Heart left ventricle (tissue), 16 donors: ENCODE measurements around the gene PLOD2. TPM values are rescaled to one million over a fixed set of nuclear protein-coding genes. Genes with fewer than 3 reads are reported as not detected.

Source experiments
- ATAC-seq, 4 donors: fragments of 200-7000 bp; cut with Tn5 transposase; one replicate each; pipeline ENCODE4 v1.9.1; 2020 to 2022; ENCODE audit warnings: moderate library complexity in 4 of 4, mild to moderate bottlenecking in 3 of 4, moderate number of reproducible peaks in 1 of 4
- DNase-seq, 5 donors: peaks; one replicate each; pipeline ENCODE4 v3.0.0-alpha.2; 2020
- H3K27ac ChIP-seq, 12 donors: fragments of 200-600 bp; sonication (generic) in 4 of 12; one replicate each; pipeline versions ENCODE4 v1.5.0 to v1.8.0; 2016 to 2022; ENCODE audit warnings: mild to moderate bottlenecking in 2 of 12
- H3K27me3 ChIP-seq, 9 donors: fragments of 200-600 bp; sonication (generic) in 2 of 9; one replicate each; pipeline versions ENCODE4 v1.5.1 to v1.8.0; 2016 to 2022; ENCODE audit warnings: mild to moderate bottlenecking in 3 of 9
- H3K36me3 ChIP-seq, 9 donors: fragments of 200-600 bp; sonication (generic) in 2 of 9; one replicate each; pipeline versions ENCODE4 v1.5.0 to v1.8.0; 2018 to 2022; ENCODE audit warnings: mild to moderate bottlenecking in 2 of 9
- H3K4me1 ChIP-seq, 12 donors: fragments of 200-600 bp; sonication (generic) in 4 of 12; one replicate each; pipeline versions ENCODE4 v1.5.0 to v1.8.0; 2016 to 2022; ENCODE audit warnings: mild to moderate bottlenecking in 3 of 12
- H3K4me3 ChIP-seq, 12 donors: fragments of 200-600 bp; sonication (generic) in 4 of 12; one replicate each; pipeline versions ENCODE4 v1.5.0 to v1.8.0; 2017 to 2022; ENCODE audit warnings: mild to moderate bottlenecking in 9 of 12, moderate library complexity in 4 of 12
- H3K9me3 ChIP-seq, 12 donors: fragments of 200-600 bp; sonication (generic) in 4 of 12; one replicate each; pipeline versions ENCODE4 v1.5.0 to v1.8.0; 2016 to 2022; ENCODE audit warnings: mild to moderate bottlenecking in 1 of 12
- POLR2A ChIP-seq, 2 donors: fragments of 450-650 bp; IDR thresholded peaks; one replicate each; pipeline ENCODE4 v1.6.1; 2017; ENCODE audit warnings: antibody characterized with exemption in 2 of 2, mild to moderate bottlenecking in 2 of 2, moderate library complexity in 2 of 2
- WGBS, 4 donors: extraction: QIAGEN DNeasy Blood & Tissue Kit in 2 of 4; methylation state at CpG; one replicate each; pipeline versions ENCODE4 v1.1.5 to v1.1.7; 2013 to 2018; 5-methylcytosine and 5-hydroxymethylcytosine counted together
- intact Hi-C, 10 donors: fragments of 100-400 bp; cut with DNase I; formaldehyde crosslinking; loops; one replicate each; pipeline versions ENCODE4 v1.11.1 to v1.14.2; 2022
- polyA plus RNA-seq, 2 donors: library from polyadenylated mRNA; stranded (reverse); fragments of 200-250 nt; gene quantifications; one replicate each; pipeline ENCODE4 v1.2.3, GENCODE V29; 2013
- total RNA-seq, 9 donors: library from RNA; depleted of rRNA in 2 of 9; stranded (reverse); fragments of >200 nt in 2 of 9; fragmentation: NEBNext Ultra II Directional in 3 of 9; extraction: Animal tissue kit (Norgen Biotek cat#: 25700) in 3 of 9; gene quantifications; one replicate each; pipeline versions ENCODE4 v1.1.0 to v1.2.4, GENCODE V29; 2016 to 2023
- TF ChIP-seq, protein P1 (sequence below), 12 donors: fragments of 200-600 bp; sonication (generic) in 4 of 12; IDR thresholded peaks; one replicate each; pipeline versions ENCODE4 v1.5.0 to v1.8.0; 2018 to 2022; ENCODE audit warnings: antibody characterized with exemption in 12 of 12, mild to moderate bottlenecking in 5 of 12
- donor health status: ischemic (EF 13 %, LVEDD 7.1; RV severe dilation, severe dysfunction).
- donor health status: healthy with polysubstance abuse.
- donor health status: DM: no; HTN: yes; CAD: no.
- donor health status: DM: no; HTN: no; CAD: no.
- donor health status: ischemic (EF 25% LVEDD 6.9; RV normal size, moderate dysfunction).
- donor health status: ischemic (EF 25% LVEDD 5.7; RV mildly dilated, moderate dysfunction).
- donor health status: healthy.
- donor health status: DM: yes; HTN: yes; CAD: no.
- donor health status: ischemic (EF 35%, LVEDD 5.7; RV mildly dilated, moderate dysfunction).
- donor health status: nonischemic (EF 11% LVEDD 7.7; RV severe dilation, severe dysfunction).
- donor health status: DM: yes; HTN: yes; CAD: no.
- donor health status: PGD.
- donor health status: ischemic (EF 29% LVEDD 5.4; RV normal size, mild dysfunction).
- donor health status: nonischemic (EF 23%, LVEDD 6.1; RV moderate dilation, normal function).

PLOD2 gene
- total and polyA plus RNA-seq, 11 donors = 6.8 to 33.0 (median 17.9) TPM

DNA sequence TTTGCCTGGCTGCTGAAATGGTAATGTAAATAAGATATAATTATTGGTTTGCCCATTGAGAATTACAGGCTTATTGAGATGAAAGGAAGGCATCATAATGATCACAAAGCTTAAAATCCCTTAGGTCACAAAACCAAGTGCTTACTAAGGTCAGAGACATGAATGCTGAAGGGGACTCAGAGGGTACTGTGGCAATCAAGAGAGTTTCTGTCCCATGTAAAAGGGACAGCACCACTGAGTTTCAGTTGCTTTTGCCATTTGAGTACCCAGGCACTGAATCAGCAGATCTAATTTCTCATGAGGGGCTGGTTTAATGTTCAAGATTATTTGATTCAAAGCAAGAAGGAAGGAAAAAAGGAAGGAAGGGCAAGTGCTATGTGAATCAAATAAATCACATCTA, 127.0 kb downstream of the PLOD2 start:
- H3K4me3 ChIP-seq = no peak overlapping the region
- H3K9me3 ChIP-seq = peaks cover 0 to 16% (median 0%) of the 10 kb centered on the region in 12 donors
- intact Hi-C loops = no loop called here
- H3K36me3 ChIP-seq = no peaks in the 10 kb centered on the region
- no peak for DNase-seq
- no peak for ATAC-seq
- TF ChIP-seq POLR2A (IDR thresholded peaks at IDR 0.05) = no peak
- TF ChIP-seq, protein P1, sequence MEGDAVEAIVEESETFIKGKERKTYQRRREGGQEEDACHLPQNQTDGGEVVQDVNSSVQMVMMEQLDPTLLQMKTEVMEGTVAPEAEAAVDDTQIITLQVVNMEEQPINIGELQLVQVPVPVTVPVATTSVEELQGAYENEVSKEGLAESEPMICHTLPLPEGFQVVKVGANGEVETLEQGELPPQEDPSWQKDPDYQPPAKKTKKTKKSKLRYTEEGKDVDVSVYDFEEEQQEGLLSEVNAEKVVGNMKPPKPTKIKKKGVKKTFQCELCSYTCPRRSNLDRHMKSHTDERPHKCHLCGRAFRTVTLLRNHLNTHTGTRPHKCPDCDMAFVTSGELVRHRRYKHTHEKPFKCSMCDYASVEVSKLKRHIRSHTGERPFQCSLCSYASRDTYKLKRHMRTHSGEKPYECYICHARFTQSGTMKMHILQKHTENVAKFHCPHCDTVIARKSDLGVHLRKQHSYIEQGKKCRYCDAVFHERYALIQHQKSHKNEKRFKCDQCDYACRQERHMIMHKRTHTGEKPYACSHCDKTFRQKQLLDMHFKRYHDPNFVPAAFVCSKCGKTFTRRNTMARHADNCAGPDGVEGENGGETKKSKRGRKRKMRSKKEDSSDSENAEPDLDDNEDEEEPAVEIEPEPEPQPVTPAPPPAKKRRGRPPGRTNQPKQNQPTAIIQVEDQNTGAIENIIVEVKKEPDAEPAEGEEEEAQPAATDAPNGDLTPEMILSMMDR (IDR thresholded peaks at IDR 0.05) = no peak
- no peaks in the 10 kb centered on the region for H3K27me3 ChIP-seq
- no peak overlapping the region for H3K27ac ChIP-seq
- H3K4me1 ChIP-seq = no peaks in the 10 kb centered on the region

DNA sequence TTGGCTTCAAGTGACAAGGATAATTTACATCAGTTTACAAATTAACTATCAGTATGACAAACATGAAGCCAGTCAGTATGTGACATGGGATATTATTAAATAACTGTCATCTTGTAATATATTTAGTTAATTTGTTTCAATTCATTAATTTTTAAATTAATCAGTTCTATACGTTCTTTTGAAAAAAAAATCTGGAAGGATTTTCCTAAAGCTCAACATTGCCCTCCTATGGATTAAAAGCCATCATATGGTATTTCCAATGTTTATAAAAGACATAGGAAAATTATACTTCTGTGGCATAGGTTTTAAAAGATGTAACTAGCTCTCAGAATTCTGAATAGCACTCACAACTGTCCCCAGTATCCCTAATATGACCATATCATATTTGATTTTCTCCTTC, 134.4 kb downstream of the PLOD2 start:
- no peak for DNase-seq
- intact Hi-C loops = no loop called here
- no peaks in the 10 kb centered on the region for H3K27me3 ChIP-seq
- H3K9me3 ChIP-seq = peaks cover 0 to 16% (median 0%) of the 10 kb centered on the region in 12 donors
- no peak overlapping the region for H3K4me3 ChIP-seq
- no peak for ATAC-seq
- H3K36me3 ChIP-seq = no peaks in the 10 kb centered on the region
- H3K27ac ChIP-seq = no peak overlapping the region
- 42 to 52% (median 44%) methylated on average over 1 of the region's 1 CpG for WGBS, 4 donors
- H3K4me1 ChIP-seq = no peaks in the 10 kb centered on the region
- TF ChIP-seq, protein P1 (IDR thresholded peaks at IDR 0.05) = no peak
- no peak for TF ChIP-seq POLR2A (IDR thresholded peaks at IDR 0.05)

DNA sequence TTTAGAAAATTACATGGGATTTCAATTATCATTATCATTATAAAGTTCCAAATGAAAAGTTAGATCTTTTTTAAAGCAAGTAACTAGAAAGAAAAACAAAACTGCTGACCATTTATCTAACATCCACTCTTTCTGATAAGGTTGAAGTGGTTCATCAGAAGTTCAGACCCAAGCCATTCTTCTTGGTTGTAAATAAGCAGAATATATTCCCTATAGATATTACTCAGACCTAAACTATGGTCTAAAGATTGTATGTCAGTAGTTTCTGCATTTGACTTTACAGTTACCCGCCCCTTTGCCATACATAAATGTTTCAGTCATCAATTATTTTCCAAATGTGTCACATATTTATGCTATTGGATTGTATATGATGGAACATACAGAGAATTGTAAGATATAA, 136.7 kb downstream of the PLOD2 start:
- no peak for ATAC-seq
- no peak for DNase-seq
- Histone ChIP-seq H3K9me3 (peaks cover 0 to 4% (median 0%) of the 10 kb centered on the region in 12 donors), H3K36me3 (no peaks in the 10 kb centered on the region), H3K4me3 (no peak overlapping the region), H3K4me1 (no peaks in the 10 kb centered on the region), H3K27me3 (no peaks in the 10 kb centered on the region), H3K27ac (no peak overlapping the region)
- intact Hi-C loops = no loop called here
- WGBS, 4 donors = 76 to 83% (median 81%) methylated on average over 1 of the region's 1 CpG
- TF ChIP-seq POLR2A (IDR thresholded peaks at IDR 0.05) = no peak
- TF ChIP-seq, protein P1 (IDR thresholded peaks at IDR 0.05) = no peak

DNA sequence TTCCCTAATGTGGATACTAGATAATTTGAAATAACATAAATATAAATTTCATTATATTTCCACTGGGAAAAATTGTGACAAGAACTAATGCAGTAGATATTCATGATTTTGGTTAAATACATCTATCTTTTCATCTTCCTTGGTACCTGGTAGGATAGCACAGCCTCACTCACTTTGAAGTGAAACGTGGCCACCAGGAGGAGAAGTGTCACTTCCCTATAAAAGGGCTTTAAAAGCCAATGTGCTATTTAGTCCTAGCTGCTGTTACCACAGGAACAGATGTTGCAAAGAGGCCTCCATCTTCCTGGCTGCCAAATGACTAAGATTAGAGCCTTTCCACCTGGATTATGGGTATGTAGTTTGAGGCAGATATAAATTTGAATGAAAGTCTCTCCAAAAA, 140.0 kb downstream of the PLOD2 start:
- no peak for DNase-seq
- intact Hi-C loops = no loop called here
- Histone ChIP-seq H3K9me3 (no peaks in the 10 kb centered on the region), H3K4me3 (no peak overlapping the region), H3K27ac (no peak overlapping the region), H3K4me1 (no peaks in the 10 kb centered on the region), H3K27me3 (no peaks in the 10 kb centered on the region), H3K36me3 (no peaks in the 10 kb centered on the region)
- no peak for ATAC-seq
- TF ChIP-seq, protein P1 (IDR thresholded peaks at IDR 0.05) = no peak
- no peak for TF ChIP-seq POLR2A (IDR thresholded peaks at IDR 0.05)
- 40 to 59% (median 53%) methylated on average over 1 of the region's 1 CpG for WGBS, 4 donors
